ENCODE measurements around the gene KLHL6.
A peak's percentile ranks its signal among the peaks of the same experiment; 100 is the strongest.
"Not testable (repeated sequence)": the region's sequence is repeated elsewhere in the genome, so short reads cannot be mapped to it uniquely, and the experiment has no call there.

The KLHL6 gene

GRCh38 chr3:183555541-183556081 is at the start of gene KLHL6:
TSS of gene KLHL6 (minus strand) at chr3:183555706. CDS start at chr3:183555653, 53 bp downstream.
- DNase-seq (ENCODE audit: low spot score), result no peak

GRCh38 chr3:183597959-183598358 is 42.5 kb upstream of the KLHL6 start:
- no peak for DNase-seq (ENCODE audit: low spot score)

- DNase-seq (ENCODE audit: low spot score), result no peak
Measured at GRCh38 chr3:183594636-183595035, 39.1 kb upstream of the KLHL6 start.

GRCh38 chr3:183592821-183593220 is 37.3 kb upstream of the KLHL6 start:
- no peak for DNase-seq (ENCODE audit: low spot score)

- DNase-seq (ENCODE audit: low spot score), result no peak
Measured at GRCh38 chr3:183591881-183592521, 36.5 kb upstream of the KLHL6 start.

- no peak for DNase-seq (ENCODE audit: low spot score)
Measured at GRCh38 chr3:183590442-183590841, 34.9 kb upstream of the KLHL6 start.

- DNase-seq (ENCODE audit: low spot score), result no peak
Measured at GRCh38 chr3:183587336-183587735, 31.8 kb upstream of the KLHL6 start.

GRCh38 chr3:183586477-183586876 is 31.0 kb upstream of the KLHL6 start:
- no peak for DNase-seq (ENCODE audit: low spot score)

- DNase-seq (ENCODE audit: low spot score), result no peak
Measured at GRCh38 chr3:183584914-183585280, 29.4 kb upstream of the KLHL6 start.

GRCh38 chr3:183584246-183584913 is 28.9 kb upstream of the KLHL6 start:
- peak; percentile 50 for DNase-seq (ENCODE audit: low spot score)

GRCh38 chr3:183583331-183584245 is 28.1 kb upstream of the KLHL6 start:
- no peak for DNase-seq (ENCODE audit: low spot score)

GRCh38 chr3:183582161-183582560 is 26.7 kb upstream of the KLHL6 start:
- no peak for DNase-seq (ENCODE audit: low spot score)

- DNase-seq (ENCODE audit: low spot score), result no peak
Measured at GRCh38 chr3:183581496-183582155, 26.1 kb upstream of the KLHL6 start.

- DNase-seq (ENCODE audit: low spot score), result peak; percentile 45
Measured at GRCh38 chr3:183579967-183580900, 24.7 kb upstream of the KLHL6 start.

GRCh38 chr3:183578179-183578578 is 22.7 kb upstream of the KLHL6 start:
- DNase-seq (ENCODE audit: low spot score), result no peak

GRCh38 chr3:183577346-183577745 is 21.8 kb upstream of the KLHL6 start:
- DNase-seq (ENCODE audit: low spot score), result no peak

- DNase-seq (ENCODE audit: low spot score), result no peak
Measured at GRCh38 chr3:183576487-183577107, 21.1 kb upstream of the KLHL6 start.

GRCh38 chr3:183572935-183573334 is 17.4 kb upstream of the KLHL6 start:
- DNase-seq (ENCODE audit: low spot score), result no peak

GRCh38 chr3:183570191-183570590 is 14.7 kb upstream of the KLHL6 start:
- not testable (repeated sequence) for DNase-seq (ENCODE audit: low spot score)

- DNase-seq (ENCODE audit: low spot score), result no peak
Measured at GRCh38 chr3:183566880-183567279, 11.4 kb upstream of the KLHL6 start.
